Subcutaneous adipose tissue (tissue), 4 donors: ENCODE results near the gene ADARB2. TPM values are rescaled to one million over a fixed set of nuclear protein-coding genes. Genes with fewer than 3 reads are reported as not detected.

Experiments used
- total RNA-seq, 4 donors: library from RNA; depleted of rRNA; stranded (reverse); fragments of >200 nt; gene quantifications; one replicate each; pipeline ENCODE4 v1.1.0, GENCODE V29; 2016
- TF ChIP-seq, protein P1 (sequence below): fragments of 450-650 bp; IDR thresholded peaks from one replicate; pipeline ENCODE4 v1.5.1; 2016; ENCODE audit warnings: low read depth, mild to moderate bottlenecking, control low read depth, antibody characterized with exemption, moderate library complexity

ADARB2 gene
- total RNA-seq, 4 donors from 2014 or later: under 0.01 to 0.65 (median 0.44) TPM; not detected in 1

DNA sequence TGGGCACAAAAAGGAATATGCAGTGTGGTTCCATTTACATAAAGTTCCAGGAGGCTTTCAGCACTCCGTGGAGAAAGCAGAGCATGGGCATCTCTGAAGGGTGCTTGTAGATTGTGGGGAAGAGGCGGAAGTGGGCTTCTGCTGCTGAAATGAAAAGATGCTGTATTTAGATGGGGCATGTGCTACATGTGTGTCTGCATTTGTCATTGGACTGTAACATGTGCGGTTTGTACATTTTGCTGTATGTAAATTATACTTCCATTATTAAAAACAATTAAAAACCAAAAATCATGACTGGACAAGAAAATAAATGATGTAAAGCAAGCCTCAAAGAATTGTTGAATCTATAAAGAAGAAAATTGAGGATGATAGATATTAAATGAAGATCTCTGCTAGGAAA lies 347.1 kb downstream of the ADARB2 start:
- TF ChIP-seq, protein P1, sequence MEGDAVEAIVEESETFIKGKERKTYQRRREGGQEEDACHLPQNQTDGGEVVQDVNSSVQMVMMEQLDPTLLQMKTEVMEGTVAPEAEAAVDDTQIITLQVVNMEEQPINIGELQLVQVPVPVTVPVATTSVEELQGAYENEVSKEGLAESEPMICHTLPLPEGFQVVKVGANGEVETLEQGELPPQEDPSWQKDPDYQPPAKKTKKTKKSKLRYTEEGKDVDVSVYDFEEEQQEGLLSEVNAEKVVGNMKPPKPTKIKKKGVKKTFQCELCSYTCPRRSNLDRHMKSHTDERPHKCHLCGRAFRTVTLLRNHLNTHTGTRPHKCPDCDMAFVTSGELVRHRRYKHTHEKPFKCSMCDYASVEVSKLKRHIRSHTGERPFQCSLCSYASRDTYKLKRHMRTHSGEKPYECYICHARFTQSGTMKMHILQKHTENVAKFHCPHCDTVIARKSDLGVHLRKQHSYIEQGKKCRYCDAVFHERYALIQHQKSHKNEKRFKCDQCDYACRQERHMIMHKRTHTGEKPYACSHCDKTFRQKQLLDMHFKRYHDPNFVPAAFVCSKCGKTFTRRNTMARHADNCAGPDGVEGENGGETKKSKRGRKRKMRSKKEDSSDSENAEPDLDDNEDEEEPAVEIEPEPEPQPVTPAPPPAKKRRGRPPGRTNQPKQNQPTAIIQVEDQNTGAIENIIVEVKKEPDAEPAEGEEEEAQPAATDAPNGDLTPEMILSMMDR: no peak

DNA sequence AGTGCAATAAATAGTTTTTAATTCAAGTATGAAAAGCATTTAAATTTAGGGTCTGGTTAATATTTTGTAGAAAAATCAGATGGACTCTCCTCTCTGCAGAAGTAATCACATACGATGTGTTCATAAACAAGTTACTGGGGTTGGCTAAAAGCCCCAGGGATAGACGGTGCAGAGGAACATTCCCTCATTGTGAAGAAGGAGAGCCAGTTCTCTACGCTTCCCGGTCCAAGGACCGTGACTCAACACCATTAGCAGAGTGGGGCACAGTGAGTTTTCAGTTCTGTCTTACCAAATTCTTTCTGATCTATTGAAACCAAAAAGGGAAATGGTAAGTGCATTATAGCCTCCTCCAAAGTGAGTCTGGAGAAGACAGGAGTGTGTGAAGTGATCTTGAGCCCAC lies 353.3 kb downstream of the ADARB2 start:
- TF ChIP-seq, protein P1: no peak

DNA sequence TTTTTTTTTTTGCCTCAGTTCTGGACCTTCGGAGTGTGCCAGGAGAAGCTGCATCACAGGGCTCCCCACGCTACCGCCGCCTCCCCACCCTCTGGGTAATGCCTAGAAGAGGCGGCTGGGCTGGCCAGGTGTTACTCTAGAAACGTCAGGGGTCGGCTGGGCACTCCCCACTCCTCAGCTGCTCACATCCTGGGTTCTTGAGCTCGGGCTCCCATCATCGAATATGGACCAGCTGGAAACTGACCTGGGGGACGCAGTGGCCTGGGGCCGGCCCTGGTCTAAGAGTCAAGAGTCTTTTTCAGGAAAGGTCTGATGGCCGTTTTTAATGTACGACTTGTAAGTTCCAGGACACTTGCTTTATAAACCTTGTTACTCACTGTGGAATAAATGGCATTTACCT lies 354.6 kb downstream of the ADARB2 start:
- TF ChIP-seq, protein P1: no peak

DNA sequence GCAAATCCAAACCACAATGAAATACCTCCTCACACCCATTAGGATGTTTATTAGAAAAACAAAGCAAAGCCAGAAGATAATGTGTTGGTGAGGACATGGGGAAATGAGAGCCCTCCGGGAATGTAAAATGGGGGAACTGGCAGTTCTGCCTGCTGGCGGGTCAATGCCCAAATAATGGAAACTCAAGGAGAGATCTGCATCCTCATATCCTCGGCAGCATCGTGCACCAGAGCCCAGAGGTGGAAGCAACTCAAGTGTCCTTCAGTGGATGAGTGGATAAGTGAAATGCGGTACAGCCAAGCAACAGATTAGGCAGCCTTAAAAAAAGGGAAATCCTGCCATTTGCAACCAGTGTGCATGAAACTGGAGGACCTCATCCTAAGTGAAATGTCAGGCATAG lies 356.0 kb downstream of the ADARB2 start:
- TF ChIP-seq, protein P1: no peak

DNA sequence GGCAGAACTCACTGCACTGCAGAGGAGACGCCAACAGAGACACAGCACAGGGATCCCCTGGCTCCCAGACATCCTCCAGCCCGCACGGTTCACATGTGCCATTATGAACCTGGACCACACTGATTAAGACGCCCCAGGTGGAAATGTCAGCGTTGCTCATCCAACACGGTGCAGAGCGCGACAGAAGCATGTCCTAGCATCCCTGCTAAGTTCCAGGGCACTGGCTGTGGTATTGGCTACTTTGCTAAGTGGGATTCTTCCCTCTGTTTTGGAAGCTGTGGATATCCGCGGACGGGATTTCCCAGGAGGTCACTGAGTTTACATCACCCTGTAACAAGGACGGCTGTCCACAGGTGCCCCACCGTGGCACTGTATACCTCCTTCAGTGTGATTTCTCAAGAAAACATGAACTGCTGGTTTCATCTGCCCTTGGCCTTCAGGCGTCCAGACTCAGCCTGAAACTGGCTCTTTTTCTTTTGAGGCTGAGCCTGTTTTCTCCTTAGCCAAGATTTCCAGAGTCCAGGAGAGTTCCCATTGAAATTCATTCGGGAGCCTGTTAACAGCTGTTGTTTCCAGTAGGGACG lies 357.1 kb downstream of the ADARB2 start:
- TF ChIP-seq, protein P1: no peak

DNA sequence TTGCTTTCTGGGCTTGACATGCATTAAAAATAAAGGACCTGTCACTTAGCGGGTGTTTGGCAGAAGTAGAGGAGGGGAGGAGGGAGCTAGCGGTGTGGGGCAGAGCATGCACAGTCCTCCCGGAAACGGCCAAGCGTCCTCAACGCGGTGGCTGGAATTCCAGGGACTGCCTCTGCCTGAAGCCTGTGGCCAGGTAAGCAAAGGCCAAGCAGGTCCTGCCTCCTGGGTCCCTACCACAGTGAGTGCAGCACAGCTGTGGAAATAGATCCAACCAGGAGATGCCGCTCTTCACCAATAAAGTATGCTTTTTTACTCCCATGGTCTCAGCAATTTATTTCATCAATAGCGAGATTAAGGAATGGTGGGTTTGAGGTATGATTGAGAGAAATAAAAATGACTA lies 357.7 kb downstream of the ADARB2 start:
- TF ChIP-seq, protein P1: no peak

DNA sequence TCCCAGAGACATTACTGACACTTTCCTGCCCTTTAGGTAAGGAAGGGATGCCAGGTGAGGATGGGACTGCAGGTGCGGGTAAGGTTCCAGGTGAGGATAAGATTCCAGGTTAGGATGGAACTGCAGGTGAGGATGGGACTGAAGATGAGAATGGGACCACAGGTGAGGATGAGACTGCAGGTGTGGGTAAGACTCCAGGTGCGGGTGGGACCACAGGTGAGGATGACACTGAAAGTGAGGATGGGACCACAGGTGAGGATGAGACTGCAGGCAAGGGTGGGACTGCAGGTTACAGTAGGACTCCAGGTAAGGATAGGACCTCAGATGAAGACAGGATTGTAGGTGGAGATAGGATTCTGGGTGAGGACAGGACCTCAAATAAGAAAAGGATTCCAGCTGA lies 358.9 kb downstream of the ADARB2 start:
- TF ChIP-seq, protein P1: no peak
